ENCODE measurements around the gene PARD3.

- TF ChIP-seq, protein P1, sequence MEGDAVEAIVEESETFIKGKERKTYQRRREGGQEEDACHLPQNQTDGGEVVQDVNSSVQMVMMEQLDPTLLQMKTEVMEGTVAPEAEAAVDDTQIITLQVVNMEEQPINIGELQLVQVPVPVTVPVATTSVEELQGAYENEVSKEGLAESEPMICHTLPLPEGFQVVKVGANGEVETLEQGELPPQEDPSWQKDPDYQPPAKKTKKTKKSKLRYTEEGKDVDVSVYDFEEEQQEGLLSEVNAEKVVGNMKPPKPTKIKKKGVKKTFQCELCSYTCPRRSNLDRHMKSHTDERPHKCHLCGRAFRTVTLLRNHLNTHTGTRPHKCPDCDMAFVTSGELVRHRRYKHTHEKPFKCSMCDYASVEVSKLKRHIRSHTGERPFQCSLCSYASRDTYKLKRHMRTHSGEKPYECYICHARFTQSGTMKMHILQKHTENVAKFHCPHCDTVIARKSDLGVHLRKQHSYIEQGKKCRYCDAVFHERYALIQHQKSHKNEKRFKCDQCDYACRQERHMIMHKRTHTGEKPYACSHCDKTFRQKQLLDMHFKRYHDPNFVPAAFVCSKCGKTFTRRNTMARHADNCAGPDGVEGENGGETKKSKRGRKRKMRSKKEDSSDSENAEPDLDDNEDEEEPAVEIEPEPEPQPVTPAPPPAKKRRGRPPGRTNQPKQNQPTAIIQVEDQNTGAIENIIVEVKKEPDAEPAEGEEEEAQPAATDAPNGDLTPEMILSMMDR (IDR thresholded peaks at IDR 0.05; ENCODE audit: insufficient read depth, low read length, poor library complexity, severe bottlenecking): no peak
- no peak for TF ChIP-seq EZH2phosphoT487 (conservative IDR thresholded peaks at IDR 0.05; ENCODE audit: low read length)
Observed at GRCh38 chr10:34513636-34514035, 301.5 kb downstream of the PARD3 start.
